ENCODE results near the gene CASP10. TPM values are rescaled to one million over a fixed set of nuclear protein-coding genes. Genes with fewer than 3 reads are reported as not detected.
"Not testable (repeated sequence)": the region's sequence is repeated elsewhere in the genome, so short reads cannot be mapped to it uniquely, and the experiment has no call there.

Gene CASP10, protein sequence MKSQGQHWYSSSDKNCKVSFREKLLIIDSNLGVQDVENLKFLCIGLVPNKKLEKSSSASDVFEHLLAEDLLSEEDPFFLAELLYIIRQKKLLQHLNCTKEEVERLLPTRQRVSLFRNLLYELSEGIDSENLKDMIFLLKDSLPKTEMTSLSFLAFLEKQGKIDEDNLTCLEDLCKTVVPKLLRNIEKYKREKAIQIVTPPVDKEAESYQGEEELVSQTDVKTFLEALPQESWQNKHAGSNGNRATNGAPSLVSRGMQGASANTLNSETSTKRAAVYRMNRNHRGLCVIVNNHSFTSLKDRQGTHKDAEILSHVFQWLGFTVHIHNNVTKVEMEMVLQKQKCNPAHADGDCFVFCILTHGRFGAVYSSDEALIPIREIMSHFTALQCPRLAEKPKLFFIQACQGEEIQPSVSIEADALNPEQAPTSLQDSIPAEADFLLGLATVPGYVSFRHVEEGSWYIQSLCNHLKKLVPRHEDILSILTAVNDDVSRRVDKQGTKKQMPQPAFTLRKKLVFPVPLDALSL
- total RNA-seq (2014; rRNA removed; shearing (Covaris generic)): 2.3 and 2.9 TPM in 2 replicates

- peak; percentile 67 for DNase-seq (ENCODE audit: low read depth)
Observed at GRCh38 chr2:201182650-201183364, at the start of gene CASP10. CASP10 (plus strand) TSS chr2:201183141; CDS start chr2:201185778, 2,637 bp downstream.

- DNase-seq (ENCODE audit: low read depth): no peak
Observed at GRCh38 chr2:201135386-201135785, 47.6 kb upstream of the CASP10 start.

- DNase-seq (ENCODE audit: low read depth): no peak
Observed at GRCh38 chr2:201136889-201137321, 46.0 kb upstream of the CASP10 start.

GRCh38 chr2:201137505-201138400 lies 45.2 kb upstream of the CASP10 start:
- DNase-seq (ENCODE audit: low read depth): no peak

DNA sequence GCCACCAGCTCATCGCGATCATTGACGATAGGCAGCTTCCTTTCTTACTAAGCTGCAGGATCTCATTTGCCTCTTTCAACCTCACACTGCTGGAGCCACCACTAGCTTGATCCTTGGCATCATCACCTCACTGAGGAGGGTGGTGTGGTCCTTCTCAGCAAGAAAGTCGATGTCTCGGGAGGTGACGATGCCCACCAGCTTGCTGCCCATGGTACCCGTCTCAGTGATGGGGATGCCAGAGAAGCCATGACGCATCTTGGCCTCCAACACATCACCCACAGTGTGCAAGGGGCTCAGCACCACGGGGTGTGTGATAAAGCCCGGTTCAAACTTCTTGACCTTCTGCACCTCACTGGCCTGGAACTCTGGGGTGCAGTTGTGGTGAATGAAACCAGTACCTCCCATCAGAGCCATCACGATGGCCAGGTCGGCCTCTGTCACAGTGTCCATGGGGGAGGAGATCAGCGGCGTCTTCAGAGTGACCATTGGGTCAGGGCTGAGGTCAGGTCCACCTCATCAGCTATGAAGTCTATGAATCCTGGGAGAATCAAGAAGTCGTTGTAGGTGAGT lies 44.5 kb upstream of the CASP10 start:
- DNase-seq (ENCODE audit: low read depth): no peak

DNA sequence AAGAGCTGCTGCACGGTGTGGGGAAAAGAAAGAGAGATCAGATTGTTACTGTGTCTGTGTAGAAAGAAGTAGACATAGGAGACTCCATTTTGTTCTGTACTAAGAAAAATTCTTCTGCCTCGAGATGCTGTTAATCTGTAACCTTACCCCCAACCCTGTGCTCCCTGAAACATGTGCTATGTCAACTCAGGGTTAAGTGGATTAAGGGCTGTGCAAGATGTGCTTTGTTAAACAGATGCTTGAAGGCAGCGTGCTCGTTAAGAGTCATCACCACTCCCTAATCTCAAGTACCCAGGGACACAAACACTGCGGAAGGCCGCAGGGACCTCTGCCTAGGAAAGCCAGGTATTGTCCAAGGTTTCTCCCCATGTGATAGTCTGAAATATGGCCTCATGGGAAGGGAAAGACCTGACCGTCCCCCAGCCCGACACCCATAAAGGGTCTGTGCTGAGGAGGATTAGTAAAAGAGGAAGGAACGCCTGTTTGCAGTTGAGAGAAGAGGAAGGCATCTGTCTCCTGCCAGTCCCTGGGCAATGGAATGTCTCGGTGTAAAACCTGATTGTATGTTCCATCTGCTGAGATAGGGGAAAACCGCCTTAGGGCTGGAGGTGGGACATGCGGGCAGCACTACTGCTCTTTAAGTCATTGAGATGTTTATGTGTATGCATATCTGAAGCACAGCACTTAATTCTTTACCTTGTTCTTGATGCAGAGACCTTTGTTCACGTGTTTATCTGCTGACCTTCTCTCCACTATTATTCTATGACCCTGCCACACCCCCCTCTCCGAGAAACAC lies 43.8 kb upstream of the CASP10 start:
- DNase-seq (ENCODE audit: low read depth): not testable (repeated sequence)

DNA sequence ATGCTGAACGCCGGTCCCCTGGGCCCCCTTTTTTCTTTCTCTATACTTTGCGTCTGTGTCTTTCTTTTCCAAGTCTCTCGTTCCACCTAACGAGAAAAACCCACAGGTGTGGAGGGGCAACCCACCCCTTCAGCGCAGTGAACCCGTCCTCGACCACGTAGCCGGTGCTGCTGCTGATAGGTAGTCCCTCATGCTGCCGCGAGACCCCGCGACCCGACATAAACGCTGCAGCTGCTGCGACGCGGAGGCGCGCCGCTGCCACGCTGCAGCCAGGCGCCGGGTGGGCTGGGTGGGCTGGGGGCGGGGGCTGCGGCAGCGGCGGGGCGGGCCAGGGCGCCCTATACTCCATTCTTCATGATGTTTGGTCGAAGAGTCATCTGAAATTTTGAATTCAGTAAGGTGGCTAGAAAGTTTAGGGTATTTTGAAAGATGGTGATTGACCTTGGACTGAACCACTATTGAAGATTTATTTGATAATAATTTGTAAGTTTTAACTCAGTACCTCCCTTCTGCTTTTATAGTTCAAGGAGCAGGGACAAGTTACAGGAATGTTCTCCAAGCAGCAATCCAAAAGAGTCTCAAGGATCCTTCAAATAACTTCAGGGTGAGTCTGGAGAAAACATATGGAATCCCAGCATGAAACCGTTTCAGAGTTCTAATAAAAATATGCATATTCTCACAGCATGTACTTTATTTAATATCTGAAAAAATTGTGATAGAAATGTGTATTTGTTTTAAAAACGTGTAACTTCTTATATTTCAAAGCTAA lies 42.9 kb upstream of the CASP10 start:
- DNase-seq (ENCODE audit: low read depth): no peak

DNA sequence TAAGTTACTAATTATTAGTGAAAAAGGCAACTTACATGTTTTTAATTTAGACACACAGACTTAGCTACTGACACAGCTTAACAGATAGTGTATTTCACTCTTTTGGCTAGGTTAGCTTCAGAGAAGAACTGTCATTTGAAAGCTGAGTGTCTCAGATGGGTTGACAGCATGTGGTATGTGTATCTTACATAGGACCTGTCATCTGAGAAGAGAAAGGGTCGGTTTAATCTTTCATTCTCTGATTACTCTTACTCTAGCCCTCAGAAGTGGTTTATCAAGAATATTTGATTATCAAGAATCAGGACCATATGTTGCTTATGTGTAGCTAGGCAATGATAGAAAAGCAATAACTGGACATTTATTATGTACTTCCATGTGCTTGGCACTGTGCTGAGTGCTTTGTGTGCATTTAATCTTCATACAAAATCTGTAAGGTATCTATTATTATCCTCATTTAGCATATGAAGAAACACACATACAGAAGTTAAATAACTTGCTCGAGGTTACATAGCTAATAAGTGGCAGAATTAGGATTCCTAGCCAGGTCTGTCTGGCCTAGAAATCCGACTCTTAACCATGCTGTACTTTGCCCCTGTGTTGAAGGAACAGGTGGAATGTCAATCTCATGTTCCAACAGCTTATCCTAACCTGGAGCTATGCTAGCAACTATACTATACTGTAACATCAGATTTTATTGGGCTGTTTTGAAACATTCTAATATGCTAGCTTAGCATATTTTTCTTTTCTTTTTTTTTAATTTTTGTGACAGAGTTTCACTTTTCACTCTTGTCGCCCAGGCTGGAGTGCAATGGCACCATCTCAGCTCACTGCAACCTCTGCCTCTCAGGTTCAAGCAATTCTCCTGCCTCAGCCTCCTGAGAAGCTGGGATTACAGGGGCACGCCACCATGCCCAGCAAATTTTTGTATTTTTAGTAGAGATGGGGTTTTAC lies 38.6 kb upstream of the CASP10 start:
- DNase-seq (ENCODE audit: low read depth): no peak

DNA sequence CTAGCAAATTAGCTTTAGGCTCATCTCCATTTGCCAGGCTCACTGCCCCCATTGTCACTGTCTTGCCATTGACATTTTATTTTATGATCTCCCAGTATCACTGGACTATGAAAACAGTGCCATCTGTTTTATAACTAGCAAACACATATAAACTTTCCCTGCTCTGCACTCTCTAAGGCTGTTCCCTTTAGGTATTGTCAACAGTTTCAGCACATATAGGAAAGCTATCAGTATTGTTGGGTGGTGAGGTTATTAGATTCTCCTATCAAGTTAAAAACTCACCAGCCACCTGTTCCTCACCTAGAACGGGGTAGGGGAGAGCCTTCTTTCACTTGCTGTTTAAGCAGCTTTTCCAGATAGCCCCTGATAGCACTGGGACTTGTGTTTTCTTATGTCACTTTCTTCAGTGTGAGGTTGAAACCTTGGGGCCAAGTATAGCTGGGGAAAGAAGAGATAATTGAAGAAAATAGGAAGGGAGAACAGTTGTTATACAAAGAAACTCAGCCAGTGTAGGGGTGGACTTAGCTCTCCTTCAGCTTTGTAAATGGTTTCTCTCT lies 34.4 kb upstream of the CASP10 start:
- DNase-seq (ENCODE audit: low read depth): no peak

DNA sequence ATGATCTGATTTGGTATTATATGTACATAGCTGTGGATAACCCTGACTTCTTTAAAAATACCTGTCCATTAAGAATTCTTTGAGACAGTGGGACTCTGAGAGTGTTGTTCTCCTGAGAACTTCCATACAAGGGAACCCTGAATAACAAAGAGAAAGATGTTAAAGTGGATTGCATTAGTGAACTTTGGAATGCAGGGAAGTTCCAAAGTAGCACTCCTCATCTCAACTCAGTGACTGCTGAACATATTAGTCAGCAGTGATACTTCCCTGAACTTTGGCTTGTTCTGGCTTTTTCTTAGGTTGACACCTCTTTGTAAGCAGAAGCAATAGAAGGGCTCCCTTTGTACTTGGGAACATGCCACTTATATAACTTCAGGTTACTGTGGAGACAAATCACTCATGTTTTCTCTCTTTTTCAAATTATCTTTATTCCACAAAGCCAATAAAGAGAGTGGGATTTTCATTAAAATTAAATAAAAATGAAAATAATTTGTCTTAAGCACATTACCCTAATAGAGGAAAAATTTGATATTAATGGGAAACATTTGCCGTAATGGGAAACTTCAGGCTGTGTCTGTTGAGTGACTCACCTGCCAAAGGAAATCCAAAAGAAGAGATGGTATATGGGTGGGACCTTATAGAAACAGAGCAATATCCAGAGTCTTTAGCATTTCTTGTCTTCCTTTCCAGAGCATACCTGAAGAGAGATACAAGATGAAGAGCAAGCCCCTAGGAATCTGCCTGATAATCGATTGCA lies 33.7 kb upstream of the CASP10 start:
- DNase-seq (ENCODE audit: low read depth): peak; percentile 75

DNA sequence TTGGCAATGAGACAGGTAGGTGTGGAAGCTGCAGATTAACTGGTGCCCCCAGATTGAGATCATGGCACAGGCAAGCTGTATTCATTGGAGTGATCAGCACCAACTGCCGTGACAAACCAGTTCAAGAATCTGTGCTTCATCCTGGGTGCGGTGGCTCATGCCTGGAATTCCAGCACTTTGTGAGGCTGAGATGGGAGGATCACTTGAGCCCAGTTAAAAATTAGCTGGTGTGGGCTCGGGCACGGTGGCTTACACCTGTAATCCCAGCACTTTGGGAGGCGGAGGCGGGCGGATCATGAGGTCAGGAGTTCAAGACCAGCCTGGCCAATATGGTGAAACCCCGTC lies 33.1 kb upstream of the CASP10 start:
- peak; percentile 38 for DNase-seq (ENCODE audit: low read depth)

DNA sequence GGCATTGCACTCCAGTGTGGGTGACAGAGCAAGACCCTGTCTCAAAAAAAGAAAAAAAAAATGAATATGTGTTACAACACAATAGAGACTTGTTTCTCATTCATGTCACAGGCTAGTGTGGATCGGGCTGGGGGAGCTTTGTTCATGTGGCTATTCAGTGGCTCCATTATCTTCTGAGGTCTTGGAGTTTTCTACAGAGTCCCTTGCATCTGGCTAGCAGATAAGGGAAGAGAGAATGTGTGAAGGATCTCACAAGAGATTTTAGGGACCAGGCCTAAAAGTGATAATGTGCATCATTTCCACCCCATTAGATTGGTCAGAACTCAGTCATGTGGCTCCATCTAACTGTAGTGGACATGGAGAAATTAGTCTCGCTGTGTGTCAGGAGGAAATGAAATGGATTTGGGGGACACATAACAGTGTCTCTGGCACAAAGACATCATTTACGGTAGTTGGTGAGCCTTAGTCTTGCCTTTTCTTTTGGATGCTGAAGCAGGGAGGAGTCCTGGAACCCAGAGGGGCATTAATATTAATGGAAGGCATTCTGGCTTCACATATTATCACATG lies 32.4 kb upstream of the CASP10 start:
- DNase-seq (ENCODE audit: low read depth): no peak

- peak; percentile 76 for DNase-seq (ENCODE audit: low read depth)
Observed at GRCh38 chr2:201151127-201151981, 31.6 kb upstream of the CASP10 start.

DNA sequence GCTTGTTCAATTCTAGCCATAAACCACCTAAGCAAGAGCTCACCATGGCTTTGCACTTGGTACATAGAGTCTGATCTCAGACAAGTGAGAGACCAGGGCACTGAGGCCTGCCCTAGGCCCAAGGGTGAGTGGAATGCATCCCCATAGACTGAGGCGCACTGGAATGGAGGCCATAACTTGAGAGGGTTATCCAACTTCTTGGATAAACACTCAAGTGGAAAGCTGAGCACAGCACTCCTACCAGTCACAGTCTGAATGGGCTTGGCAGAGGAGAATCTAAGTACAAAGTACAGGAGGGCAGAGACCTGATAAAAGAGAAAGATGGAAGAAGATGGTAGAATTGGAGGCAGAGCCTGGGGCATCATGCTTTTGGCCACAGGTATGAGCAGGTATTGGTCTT lies 30.4 kb upstream of the CASP10 start:
- no peak for DNase-seq (ENCODE audit: low read depth)

DNA sequence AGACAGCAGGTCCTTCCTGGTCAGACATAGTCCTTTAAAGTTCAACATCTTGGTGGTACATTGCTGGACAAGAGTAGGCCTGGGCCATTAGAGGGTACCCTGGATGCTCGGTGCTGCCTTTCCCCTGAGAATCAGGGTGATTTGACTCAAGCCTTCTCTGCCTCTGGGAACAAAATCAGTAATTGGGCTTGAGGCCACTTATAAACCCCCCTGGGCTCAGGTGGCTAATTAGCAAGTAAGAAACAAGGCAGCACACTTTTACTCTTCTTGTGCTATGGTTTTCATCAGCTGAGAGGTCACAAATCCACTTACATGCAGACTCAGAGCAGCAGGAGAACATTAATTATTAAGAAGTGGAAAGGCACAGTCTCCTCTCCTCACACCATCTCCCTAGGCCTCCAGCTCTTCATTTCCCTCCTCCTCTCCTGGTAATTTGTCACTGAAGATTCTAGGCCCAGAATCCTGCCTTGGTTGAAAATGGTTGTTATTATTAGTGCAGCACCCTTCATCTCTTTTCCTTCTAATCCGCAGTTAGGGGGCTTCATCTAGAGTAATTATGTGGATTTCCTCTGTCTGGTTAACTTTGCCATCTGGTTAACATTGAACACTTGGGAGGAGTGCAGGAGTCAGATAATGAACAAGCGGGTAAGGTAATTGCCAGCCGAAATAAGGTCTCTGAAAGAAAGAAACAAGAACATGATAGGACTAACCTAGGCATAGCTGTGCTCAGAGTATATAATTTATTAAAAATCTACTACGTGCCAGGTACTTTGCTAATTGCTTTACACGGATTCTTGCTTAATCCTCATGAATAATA lies 29.7 kb upstream of the CASP10 start:
- DNase-seq (ENCODE audit: low read depth): no peak

Measured in Daoy (cell line).